LNCAP (cell line): ENCODE measurements around the gene CISD3.

Source experiments
- TF ChIP-seq, protein P1 (sequence below): fragments of 450-650 bp; IDR thresholded peaks from 2 replicates; pipeline ENCODE4 v1.5.1; 2017; ENCODE audit warnings: mild to moderate bottlenecking

Gene CISD3

DNA sequence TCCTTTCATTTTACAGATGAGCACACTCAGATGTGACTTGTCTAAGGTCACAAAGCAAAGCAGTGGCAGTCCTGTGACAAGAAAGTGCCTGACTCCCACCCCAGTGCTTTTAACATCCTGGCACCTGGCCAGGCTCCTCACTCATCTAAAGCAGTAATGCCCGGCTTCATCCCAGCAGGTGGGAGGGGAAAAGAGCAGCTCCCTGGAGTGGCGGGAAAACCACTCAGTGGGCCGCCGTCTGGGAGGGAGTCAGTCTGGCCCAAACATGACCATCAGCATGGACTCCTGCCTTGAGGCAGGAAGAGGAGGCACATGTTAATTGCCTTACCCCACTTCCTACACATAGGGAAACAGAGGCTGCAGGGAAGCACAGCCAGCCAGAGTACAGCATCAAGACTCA lies 15.4 kb downstream of the CISD3 start:
- TF ChIP-seq, protein P1, sequence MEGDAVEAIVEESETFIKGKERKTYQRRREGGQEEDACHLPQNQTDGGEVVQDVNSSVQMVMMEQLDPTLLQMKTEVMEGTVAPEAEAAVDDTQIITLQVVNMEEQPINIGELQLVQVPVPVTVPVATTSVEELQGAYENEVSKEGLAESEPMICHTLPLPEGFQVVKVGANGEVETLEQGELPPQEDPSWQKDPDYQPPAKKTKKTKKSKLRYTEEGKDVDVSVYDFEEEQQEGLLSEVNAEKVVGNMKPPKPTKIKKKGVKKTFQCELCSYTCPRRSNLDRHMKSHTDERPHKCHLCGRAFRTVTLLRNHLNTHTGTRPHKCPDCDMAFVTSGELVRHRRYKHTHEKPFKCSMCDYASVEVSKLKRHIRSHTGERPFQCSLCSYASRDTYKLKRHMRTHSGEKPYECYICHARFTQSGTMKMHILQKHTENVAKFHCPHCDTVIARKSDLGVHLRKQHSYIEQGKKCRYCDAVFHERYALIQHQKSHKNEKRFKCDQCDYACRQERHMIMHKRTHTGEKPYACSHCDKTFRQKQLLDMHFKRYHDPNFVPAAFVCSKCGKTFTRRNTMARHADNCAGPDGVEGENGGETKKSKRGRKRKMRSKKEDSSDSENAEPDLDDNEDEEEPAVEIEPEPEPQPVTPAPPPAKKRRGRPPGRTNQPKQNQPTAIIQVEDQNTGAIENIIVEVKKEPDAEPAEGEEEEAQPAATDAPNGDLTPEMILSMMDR = no peak

DNA sequence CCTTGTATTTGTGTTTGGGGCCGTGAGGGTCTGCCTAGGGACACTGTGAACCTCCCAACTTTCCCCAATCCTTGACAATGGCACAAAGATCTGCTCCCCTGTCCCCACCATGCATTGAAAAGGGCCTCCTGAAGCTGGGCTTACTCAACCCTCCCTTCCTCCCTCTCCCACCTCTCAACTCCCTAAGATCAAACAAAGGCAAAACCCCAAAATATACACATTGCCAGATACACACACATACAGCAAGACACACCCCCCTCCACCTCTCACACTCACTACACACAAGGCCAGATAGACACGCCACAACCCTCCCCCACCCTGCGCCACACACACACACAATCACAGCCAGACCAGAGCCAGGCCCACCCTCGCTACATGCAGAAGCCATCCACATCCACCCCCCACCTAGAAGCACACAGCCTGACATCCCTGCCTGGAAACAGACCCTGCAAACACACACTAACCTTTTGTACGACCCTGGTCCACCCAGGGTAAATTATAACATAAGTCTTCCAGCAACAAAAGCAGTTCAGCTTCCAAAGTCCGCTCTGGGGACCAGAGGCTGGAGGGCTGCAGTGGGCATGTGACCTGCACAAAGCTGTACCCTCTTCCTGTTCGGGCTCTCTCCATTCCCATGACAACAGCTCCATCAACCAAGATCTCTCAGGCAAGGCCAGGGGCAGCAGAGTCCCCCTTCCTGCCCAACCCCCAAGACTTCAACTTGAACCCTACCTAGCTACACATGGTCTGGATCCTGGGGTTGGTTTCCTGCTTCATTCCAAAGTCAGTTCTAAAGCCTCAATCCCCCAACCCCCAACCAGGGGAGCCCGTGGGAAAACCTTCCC lies 16.1 kb downstream of the CISD3 start:
- TF ChIP-seq, protein P1 = no peak

GRCh38 chr17:38746849-38747462 lies 16.8 kb downstream of the CISD3 start:
- TF ChIP-seq, protein P1 = no peak

GRCh38 chr17:38747463-38748148 lies 17.5 kb downstream of the CISD3 start:
- TF ChIP-seq, protein P1 = peak; percentile 34; the same call in 1 of the 2 replicates

DNA sequence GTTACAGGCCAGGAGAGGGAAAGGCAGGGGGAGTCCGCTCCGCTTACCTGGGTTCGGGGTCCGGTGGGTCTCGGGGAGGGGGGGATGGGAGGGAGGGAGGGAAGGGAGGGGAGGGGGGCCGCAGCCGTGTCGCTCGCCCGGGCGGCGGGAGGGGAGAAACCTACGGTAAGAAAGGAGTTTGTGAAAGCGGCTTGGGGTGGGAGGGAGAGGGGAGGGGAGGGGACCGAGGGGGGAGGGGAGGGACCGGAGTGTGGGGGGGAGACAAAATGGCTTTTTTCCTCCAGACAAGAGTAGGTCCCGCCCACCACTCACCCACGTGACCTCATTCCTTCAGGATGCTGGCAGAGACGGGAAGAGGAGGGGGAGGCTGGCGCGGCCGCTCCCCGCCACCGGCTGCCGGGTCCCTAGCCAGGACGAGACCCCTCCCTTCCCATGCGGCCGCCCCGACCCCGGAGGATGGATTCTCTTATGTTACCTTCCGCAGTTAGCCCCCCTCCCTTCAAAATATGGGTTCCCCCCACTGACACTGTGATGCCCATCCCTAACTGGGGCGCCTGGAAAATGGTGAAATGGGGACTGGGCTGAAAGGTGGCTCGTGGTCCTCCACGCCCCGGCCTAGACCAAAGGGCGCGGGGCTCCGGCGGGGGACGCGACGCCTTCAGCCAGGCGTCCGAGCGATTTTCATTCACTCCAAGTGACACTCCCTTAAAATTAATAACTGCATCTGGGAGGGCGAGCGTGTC lies 18.2 kb downstream of the CISD3 start, which contains the start of gene PCGF2:
Gene PCGF2 (minus strand): TSS at position 188 of the 743 bp plus-strand sequence. CDS start 7,934 bp downstream, outside the sequence.
- TF ChIP-seq, protein P1 = no peak

DNA sequence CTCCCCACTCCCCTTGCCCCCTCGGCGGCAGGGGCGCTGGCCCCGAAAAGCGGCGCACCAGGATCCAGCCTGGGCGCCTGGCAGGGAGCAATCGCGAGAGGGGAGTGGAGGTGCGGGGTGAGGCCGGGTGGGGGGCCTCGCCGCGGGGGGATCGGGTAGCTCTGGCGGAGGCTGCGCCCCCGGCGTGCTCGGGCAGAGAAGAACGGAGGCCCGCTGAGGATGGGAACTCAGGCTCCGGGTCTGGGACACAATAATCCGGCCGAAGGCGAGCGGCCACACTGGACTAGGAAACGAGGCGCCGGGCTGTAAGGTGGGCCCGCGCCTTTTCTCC lies 18.7 kb downstream of the CISD3 start:
- TF ChIP-seq, protein P1 = no peak
